Measurements from ENCODE around the gene UNC5B.

Gene UNC5B

GRCh38 chr10:71283410-71283809 lies 71.0 kb downstream of the UNC5B start:
- no peak for TF ChIP-seq CTCF (IDR thresholded peaks at IDR 0.05; ENCODE audit: insufficient read depth, low read depth, low read length, missing control alignments)
- no peak overlapping the region for H3K4me3 ChIP-seq (ENCODE audit: low read length)
- DNase-seq (ENCODE audit: low read depth): no peak

GRCh38 chr10:71283876-71284275 lies 71.5 kb downstream of the UNC5B start:
- TF ChIP-seq CTCF (IDR thresholded peaks at IDR 0.05; ENCODE audit: insufficient read depth, low read depth, low read length, missing control alignments): no peak
- DNase-seq (ENCODE audit: low read depth): no peak
- H3K4me3 ChIP-seq (ENCODE audit: low read length): no peak overlapping the region

GRCh38 chr10:71284544-71285179 lies 72.3 kb downstream of the UNC5B start:
- TF ChIP-seq CTCF (IDR thresholded peaks at IDR 0.05; ENCODE audit: insufficient read depth, low read depth, low read length, missing control alignments): no peak
- no peak for DNase-seq (ENCODE audit: low read depth)

GRCh38 chr10:71285180-71285545 lies 72.8 kb downstream of the UNC5B start:
- TF ChIP-seq CTCF (IDR thresholded peaks at IDR 0.05; ENCODE audit: insufficient read depth, low read depth, low read length, missing control alignments): peak; percentile 75
- DNase-seq (ENCODE audit: low read depth): peak; percentile 36
- H3K4me3 ChIP-seq (ENCODE audit: low read length): no peak overlapping the region

More at GRCh38 chr10:71284544-71285179, 72.3 kb downstream of the UNC5B start:
- no peak overlapping the region for H3K4me3 ChIP-seq (ENCODE audit: low read length)

GRCh38 chr10:71285986-71286385 lies 73.6 kb downstream of the UNC5B start:
- DNase-seq (ENCODE audit: low read depth): no peak
- no peak overlapping the region for H3K4me3 ChIP-seq (ENCODE audit: low read length)
- no peak for TF ChIP-seq CTCF (IDR thresholded peaks at IDR 0.05; ENCODE audit: insufficient read depth, low read depth, low read length, missing control alignments)

- no peak for DNase-seq (ENCODE audit: low read depth)
- no peak overlapping the region for H3K4me3 ChIP-seq (ENCODE audit: low read length)
- no peak for TF ChIP-seq CTCF (IDR thresholded peaks at IDR 0.05; ENCODE audit: insufficient read depth, low read depth, low read length, missing control alignments)
These were observed 74.3 kb downstream of the UNC5B start for GRCh38 chr10:71286521-71287294.
